Mammary epithelial cell (primary cell): ENCODE results near the gene TNS4.

Source experiments
- CTCF ChIP-seq, 2 donors: IDR thresholded peaks in 1 of 2; conservative IDR thresholded peaks in 1 of 2; 2 replicates each; pipeline ENCODE4 v1.5.1; 2011 to 2012; ENCODE audit warnings: inconsistent platforms in 2 of 2, low read length in 2 of 2, mild to moderate bottlenecking in 2 of 2, control low read depth in 1 of 2, low read depth in 1 of 2; ENCODE audit not compliant: insufficient read depth in 1 of 2; ENCODE audit errors: extremely low read depth in 1 of 2
- EZH2 ChIP-seq: IDR thresholded peaks from 2 replicates; pipeline ENCODE4 v1.6.1; 2012; ENCODE audit warnings: low read length, inconsistent platforms, borderline replicate concordance

- TF ChIP-seq CTCF (conservative IDR thresholded peaks at IDR 0.05 in 1 of 2, IDR thresholded peaks at IDR 0.05 in 1 of 2; ENCODE audit: extremely low read depth in 1 of 2, insufficient read depth in 1 of 2, low read depth in 1 of 2, low read length in 2 of 2): no peak
- TF ChIP-seq EZH2: no peak
Measured at GRCh38 chr17:40528692-40529417, 27.4 kb upstream of the TNS4 start.
